ENCODE results near the gene C6orf47.

GRCh38 chr6:31640612-31641011 is 20.0 kb downstream of the C6orf47 start:
- TF ChIP-seq, protein P1, sequence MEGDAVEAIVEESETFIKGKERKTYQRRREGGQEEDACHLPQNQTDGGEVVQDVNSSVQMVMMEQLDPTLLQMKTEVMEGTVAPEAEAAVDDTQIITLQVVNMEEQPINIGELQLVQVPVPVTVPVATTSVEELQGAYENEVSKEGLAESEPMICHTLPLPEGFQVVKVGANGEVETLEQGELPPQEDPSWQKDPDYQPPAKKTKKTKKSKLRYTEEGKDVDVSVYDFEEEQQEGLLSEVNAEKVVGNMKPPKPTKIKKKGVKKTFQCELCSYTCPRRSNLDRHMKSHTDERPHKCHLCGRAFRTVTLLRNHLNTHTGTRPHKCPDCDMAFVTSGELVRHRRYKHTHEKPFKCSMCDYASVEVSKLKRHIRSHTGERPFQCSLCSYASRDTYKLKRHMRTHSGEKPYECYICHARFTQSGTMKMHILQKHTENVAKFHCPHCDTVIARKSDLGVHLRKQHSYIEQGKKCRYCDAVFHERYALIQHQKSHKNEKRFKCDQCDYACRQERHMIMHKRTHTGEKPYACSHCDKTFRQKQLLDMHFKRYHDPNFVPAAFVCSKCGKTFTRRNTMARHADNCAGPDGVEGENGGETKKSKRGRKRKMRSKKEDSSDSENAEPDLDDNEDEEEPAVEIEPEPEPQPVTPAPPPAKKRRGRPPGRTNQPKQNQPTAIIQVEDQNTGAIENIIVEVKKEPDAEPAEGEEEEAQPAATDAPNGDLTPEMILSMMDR (IDR thresholded peaks at IDR 0.05), result no peak
- TF ChIP-seq EP300 (IDR thresholded peaks at IDR 0.05), result no peak

Measured in stomach (tissue), 4 donors.